ENCODE measurements around the gene TREML1. TPM values are rescaled to one million over a fixed set of nuclear protein-coding genes. Genes with fewer than 3 reads are reported as not detected.

The TREML1 gene
- total and polyA plus RNA-seq, 2 of the 8 experiments (the other 6 are each of a cell fraction or from before 2014, with no cell fraction given) = 0.08 TPM; not detected in 1

GRCh38 chr6:41153451-41153850 lies 696 bp downstream of the TREML1 start:
- H3K9me3 ChIP-seq (ENCODE audit: insufficient read depth in 2 of 2, low read depth in 1 of 2, low read length in 1 of 2) = no peaks in the 10 kb centered on the region
- CTCF ChIA-PET (ENCODE audit: partially characterized antibody) = interaction anchor here (0.9 to 1.5 kb wide), 6 partner anchors 10 to 181 kb away, joined by 3 to 4 read pairs (median 4); no protein-coding TSS in a partner anchor
- no peak overlapping the region for H2AK5ac ChIP-seq (ENCODE audit: low read depth, low read length)
- POLR2A ChIA-PET (ENCODE audit: partially characterized antibody) = interaction anchor here (1.1 kb wide), 1 partner anchor 38 kb away, joined by 3 read pairs; no protein-coding TSS in a partner anchor
- no peak overlapping the region for H4K91ac ChIP-seq (replicated peaks; ENCODE audit: insufficient read length, low read length)
- no peak overlapping the region for H2BK12ac ChIP-seq (ENCODE audit: low read depth, low read length)
- no peaks in the 10 kb centered on the region for H3K79me2 ChIP-seq (ENCODE audit: control insufficient read depth in 1 of 2, insufficient read depth in 2 of 2, low read length in 2 of 2)
- H2AFZ ChIP-seq (ENCODE audit: low read length) = no peak overlapping the region
- WGBS, 2 experiments (ENCODE audit: extremely low coverage in 1 of 2, insufficient coverage in 1 of 2, insufficient read length in 1 of 2, insufficient replicate concordance in 2 of 2, low coverage in 1 of 2, low lambda C conversion rate in 2 of 2, missing lambda C conversion rate in 1 of 2) = 92% methylated on average over 4 of the region's 4 CpGs; no CpG with 5 or more reads in 1 of the 2 experiments
- no peak overlapping the region for H3K4ac ChIP-seq (replicated peaks; ENCODE audit: insufficient read length, low read depth, low read length)
- H3K23me2 ChIP-seq (ENCODE audit: low read depth, low read length) = 0 out of 2 replicates have a peak, but pooled peaks cover 3% of the 10 kb centered on the region
- no peak for DNase-seq (ENCODE audit: low read depth in 1 of 2, low spot score in 2 of 2)
- H2BK15ac ChIP-seq (ENCODE audit: low read length) = no peak overlapping the region
- no peak overlapping the region; a peak in 1 of 4 replicates for H3K4me2 ChIP-seq (ENCODE audit: insufficient read depth in 1 of 2, low read depth in 2 of 2, low read length in 2 of 2)
- H3K36me3 ChIP-seq (ENCODE audit: control insufficient read depth in 2 of 4, insufficient read depth in 4 of 4, low read length in 3 of 4) = no peaks in the 10 kb centered on the region
- TF ChIP-seq SP2 (IDR thresholded peaks at IDR 0.05; ENCODE audit: low read length) (no peak), USF2 (IDR thresholded peaks at IDR 0.05; ENCODE audit: low read length) (no peak), RBBP5 (IDR thresholded peaks at IDR 0.05; ENCODE audit: borderline replicate concordance, low read depth, low read length) (no peak)
- no peak overlapping the region for H2BK20ac ChIP-seq (ENCODE audit: low read length)
- no peak for FAIRE-seq
- H3K79me1 ChIP-seq (ENCODE audit: low read depth, low read length) = no peaks in the 10 kb centered on the region
- no peak overlapping the region for H4K5ac ChIP-seq (ENCODE audit: insufficient read length, low read depth, low read length)
- no peaks in the 10 kb centered on the region for H4K20me1 ChIP-seq (replicated peaks in 1 of 2; ENCODE audit: control insufficient read depth in 1 of 2, insufficient read depth in 2 of 2, low read length in 2 of 2)
- no peak overlapping the region for H3K56ac ChIP-seq (replicated peaks; ENCODE audit: insufficient read length, low read depth, low read length)
- no peak overlapping the region for H3K14ac ChIP-seq (ENCODE audit: insufficient read length)
- no peak overlapping the region for H3K18ac ChIP-seq (ENCODE audit: extremely low read depth, low read length)
- H4K8ac ChIP-seq (ENCODE audit: extremely low read depth, insufficient read depth, low read length) = no peak overlapping the region
- H3K23ac ChIP-seq (ENCODE audit: insufficient read length) = no peak overlapping the region
- peaks cover 0 to 6% (median 0%) of the 10 kb centered on the region in 4 experiments; a peak in 1 of 7 replicates for H3K4me1 ChIP-seq (replicated peaks in 1 of 4; ENCODE audit: control insufficient read depth in 3 of 4, insufficient read depth in 4 of 4, low read length in 3 of 4)
- no peak overlapping the region for H3K9ac ChIP-seq (replicated peaks in 1 of 4; ENCODE audit: extremely low read depth in 1 of 4, low read depth in 3 of 4, low read length in 3 of 4)
- no peak overlapping the region for H2BK5ac ChIP-seq (ENCODE audit: low read depth, low read length)
- no peak overlapping the region for H3K4me3 ChIP-seq (ENCODE audit: extremely low read depth in 1 of 4, insufficient read depth in 2 of 4, low read depth in 3 of 4, low read length in 4 of 4)
- H3K27ac ChIP-seq (ENCODE audit: low read depth, low read length) = no peak overlapping the region
- no peak overlapping the region for H2BK120ac ChIP-seq (replicated peaks; ENCODE audit: low read depth, low read length)
- H3K27me3 ChIP-seq (replicated peaks in 1 of 4; ENCODE audit: control insufficient read depth in 3 of 4, extremely low read depth in 1 of 4, insufficient read depth in 3 of 4, low read length in 3 of 4) = no peaks in the 10 kb centered on the region
